A673 (cell line): ENCODE measurements around the gene CEACAM19. TPM values are rescaled to one million over a fixed set of nuclear protein-coding genes. Genes with fewer than 3 reads are reported as not detected.

ENCODE experiments used
- BruUV-seq: library from RNA; stranded (reverse); fragments of 400-500 nt; replicated peaks from 2 replicates; lab custom pipeline; 2021; lab: Mats Ljungman, UMichigan
- CTCF ChIA-PET: fragments of 300-600 bp; sonication (Branson Sonifier 250); formaldehyde crosslinking; loops from one replicate; lab custom pipeline; 2022; ENCODE audit warnings: antibody characterized with exemption; lab: Charles Lee
- POLR2A ChIA-PET: fragments of 300-600 bp; sonication (Branson Sonifier 250); formaldehyde crosslinking; loops from one replicate; lab custom pipeline; 2022; ENCODE audit warnings: antibody characterized with exemption; ENCODE audit not compliant: low non-redundant PET; lab: Charles Lee
- DNase-seq: peaks from one replicate; pipeline ENCODE4 v3.0.0-alpha.2; 2015; ENCODE audit warnings: low spot score
- H3K27ac ChIP-seq: fragments of 200-600 bp; sonication (generic); 2 replicates; pipeline ENCODE4 v1.5.1; 2016; ENCODE audit warnings: mixed run types, low read depth, mild to moderate bottlenecking, mixed read lengths, antibody characterized with exemption, low read length; ENCODE audit not compliant: poor library complexity, severe bottlenecking
- H3K27me3 ChIP-seq: fragments of 200-600 bp; sonication (generic); replicated peaks from 2 replicates; pipeline ENCODE4 v1.6.1; 2017; ENCODE audit warnings: mixed run types, low read depth, mild to moderate bottlenecking, mixed read lengths, antibody characterized with exemption, low read length; ENCODE audit not compliant: insufficient read depth, poor library complexity
- H3K36me3 ChIP-seq: fragments of 200-600 bp; sonication (generic); 2 replicates; pipeline ENCODE4 v1.6.1; 2016; ENCODE audit warnings: mixed run types, mild to moderate bottlenecking, mixed read lengths, antibody characterized with exemption, low read length; ENCODE audit not compliant: insufficient read depth, poor library complexity, severe bottlenecking
- H3K4me1 ChIP-seq: fragments of 200-600 bp; sonication (generic); 2 replicates; pipeline ENCODE4 v1.6.1; 2017; ENCODE audit warnings: mixed run types, mild to moderate bottlenecking, mixed read lengths, antibody characterized with exemption, low read length; ENCODE audit not compliant: insufficient read depth, poor library complexity, severe bottlenecking
- H3K4me3 ChIP-seq: fragments of 200-600 bp; sonication (generic); 2 replicates; pipeline ENCODE4 v1.5.1; 2016; ENCODE audit warnings: low read depth, mixed run types, mild to moderate bottlenecking, mixed read lengths, low read length; ENCODE audit not compliant: poor library complexity, severe bottlenecking
- H3K9me3 ChIP-seq: fragments of 200-600 bp; sonication (generic); 2 replicates; pipeline ENCODE4 v1.6.1; 2016; ENCODE audit warnings: mixed run types, low read depth, mild to moderate bottlenecking, mixed read lengths, antibody characterized with exemption, low read length; ENCODE audit not compliant: poor library complexity, severe bottlenecking
- CTCF ChIP-seq: fragments of 300-800, 200-600 bp; sonication (generic); conservative IDR thresholded peaks from 2 replicates; pipeline ENCODE4 v1.5.1; 2017; ENCODE audit warnings: low read depth, mild to moderate bottlenecking, antibody characterized with exemption, low read length, moderate library complexity, mixed read lengths
- EZH2 ChIP-seq: fragments of 200-600 bp; sonication (generic); IDR thresholded peaks from 2 replicates; pipeline ENCODE4 v1.6.1; 2017; ENCODE audit warnings: borderline replicate concordance, low read depth, mild to moderate bottlenecking, mixed read lengths, antibody characterized with exemption, low read length; ENCODE audit not compliant: poor library complexity, severe bottlenecking
- intact Hi-C: fragments of 100-400 bp; cut with micrococcal nuclease; formaldehyde crosslinking; loops from one replicate; pipeline ENCODE4 v1.10.0; 2022; ENCODE audit not compliant: unreplicated experiment
- total RNA-seq: library from RNA; stranded (reverse); gene quantifications from 2 replicates; pipeline ENCODE4 v1.2.3, GENCODE V29; 2021

The CEACAM19 gene
- total RNA-seq, 1 experiment from 2014 or later, result 2.5 TPM

DNA sequence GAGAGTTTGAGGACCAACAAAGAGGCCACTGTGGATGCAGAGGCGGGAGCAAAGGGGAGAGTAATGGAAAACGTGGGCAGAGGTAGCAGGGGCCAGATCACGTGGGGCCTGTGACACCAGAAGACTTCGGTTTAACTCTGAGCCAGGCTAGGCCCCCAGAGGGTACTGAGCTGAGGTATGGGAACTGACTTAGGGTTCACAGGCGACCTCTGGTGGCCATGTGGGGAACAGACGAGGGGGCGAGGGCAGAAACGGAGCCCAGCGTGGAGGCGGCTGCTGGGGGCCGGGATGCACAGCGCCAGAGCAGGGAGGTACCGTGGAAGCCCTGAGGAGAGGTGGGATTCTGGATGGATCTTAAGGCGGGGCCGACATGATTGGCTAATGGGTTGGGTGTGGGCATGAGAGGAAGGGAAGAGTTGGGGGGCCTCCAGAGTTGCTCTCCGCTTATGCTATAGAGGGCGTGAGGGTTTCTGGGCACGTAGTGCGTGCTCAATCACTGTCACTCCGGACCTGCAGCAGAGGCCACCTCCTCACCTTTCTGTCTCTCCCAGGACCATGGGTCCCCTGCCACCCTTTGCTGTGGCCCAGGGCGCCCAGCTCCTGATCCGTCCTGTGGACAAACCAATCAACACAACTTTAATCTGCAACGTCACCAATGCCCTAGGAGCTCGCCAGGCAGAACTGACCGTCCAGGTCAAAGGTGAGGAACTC lies 13.9 kb upstream of the CEACAM19 start:
- H3K4me1 ChIP-seq, result peaks cover 4% of the 10 kb centered on the region
- peaks cover 68% of the 10 kb centered on the region for H3K36me3 ChIP-seq
- POLR2A ChIA-PET, result no interaction called here
- no TSS peak for BruUV-seq
- peak; percentile 85 for DNase-seq
- intact Hi-C loops, result loop anchor here (1.0 kb wide), 1 partner anchor 86 kb away; no protein-coding TSS in a partner anchor
- peak; percentile 95 for TF ChIP-seq CTCF
- TF ChIP-seq EZH2, result no peak
- H3K27me3 ChIP-seq, result no peaks in the 10 kb centered on the region
- no peak overlapping the region for H3K4me3 ChIP-seq
- H3K27ac ChIP-seq, result no peak overlapping the region
- CTCF ChIA-PET, result interaction anchor here (0.5 to 2.5 kb wide), 7 partner anchors 9 to 340 kb away, joined by 3 to 38 read pairs (median 6); partner anchors contain the start of gene PVR
- no peaks in the 10 kb centered on the region for H3K9me3 ChIP-seq

- H3K27me3 ChIP-seq, result no peaks in the 10 kb centered on the region
- no peaks in the 10 kb centered on the region for H3K9me3 ChIP-seq
- CTCF ChIA-PET, result interaction anchor here (2.5 kb wide), 1 partner anchor 87 kb away, joined by 38 read pairs; no protein-coding TSS in a partner anchor
- no peak overlapping the region for H3K27ac ChIP-seq
- intact Hi-C loops, result no loop called here
- POLR2A ChIA-PET, result no interaction called here
- no TSS peak for BruUV-seq
- no peak for TF ChIP-seq CTCF
- no peak for TF ChIP-seq EZH2
- peaks cover 4% of the 10 kb centered on the region for H3K4me1 ChIP-seq
- H3K36me3 ChIP-seq, result peaks cover 63% of the 10 kb centered on the region
- no peak overlapping the region for H3K4me3 ChIP-seq
- DNase-seq, result peak; percentile 22
These were observed 13.1 kb upstream of the CEACAM19 start for GRCh38 chr19:44658069-44658733.

GRCh38 chr19:44660081-44660480 lies 11.2 kb upstream of the CEACAM19 start:
- no TSS peak for BruUV-seq
- Histone ChIP-seq H3K4me1 (peaks cover 4% of the 10 kb centered on the region), H3K9me3 (no peaks in the 10 kb centered on the region), H3K4me3 (no peak overlapping the region), H3K36me3 (peaks cover 48% of the 10 kb centered on the region), H3K27ac (no peak overlapping the region), H3K27me3 (no peaks in the 10 kb centered on the region)
- ChIA-PET CTCF (interaction anchor here (1.3 kb wide), 1 partner anchor 89 kb away, joined by 3 read pairs; no protein-coding TSS in a partner anchor), POLR2A (no interaction called here)
- DNase-seq, result no peak
- TF ChIP-seq CTCF, result no peak
- no peak for TF ChIP-seq EZH2
- intact Hi-C loops, result no loop called here
